Endodermal cell (in vitro differentiated cells): ENCODE results near the gene C16orf86. TPM values are rescaled to one million over a fixed set of nuclear protein-coding genes. Genes with fewer than 3 reads are reported as not detected.
A peak's percentile ranks its signal among the peaks of the same experiment; 100 is the strongest.

Experiments used
- DNase-seq: peaks from one replicate; pipeline ENCODE4 v3.0.0-alpha.2; 2017
- H3K27ac ChIP-seq: 2 replicates; pipeline ENCODE4 v1.5.1; 2013; ENCODE audit warnings: mild to moderate bottlenecking, low read depth, low read length, moderate library complexity
- H3K27me3 ChIP-seq: 2 replicates; pipeline ENCODE4 v1.6.1; 2013; ENCODE audit warnings: mild to moderate bottlenecking, low read length, moderate library complexity; ENCODE audit not compliant: insufficient read depth, control insufficient read depth, poor library complexity, severe bottlenecking
- H3K36me3 ChIP-seq: 2 replicates; pipeline ENCODE4 v1.7.0; 2013; ENCODE audit warnings: mild to moderate bottlenecking, low read length, moderate library complexity; ENCODE audit not compliant: control insufficient read depth, insufficient read depth
- H3K4me1 ChIP-seq: one replicate; pipeline ENCODE4 v1.7.0; 2013; ENCODE audit warnings: low read length; ENCODE audit not compliant: control insufficient read depth, insufficient read depth
- H3K4me3 ChIP-seq: 2 replicates; pipeline ENCODE4 v1.5.1; 2013; ENCODE audit warnings: mild to moderate bottlenecking, low read length, moderate library complexity
- H3K9ac ChIP-seq: 2 replicates; pipeline ENCODE4 v1.6.1; 2013; ENCODE audit warnings: mild to moderate bottlenecking, low read length, moderate library complexity; ENCODE audit not compliant: poor library complexity, severe bottlenecking; ENCODE audit errors: extremely low read depth
- H3K9me3 ChIP-seq: 2 replicates; pipeline ENCODE4 v1.6.1; 2013; ENCODE audit warnings: mild to moderate bottlenecking, low read length, moderate library complexity; ENCODE audit not compliant: control insufficient read depth
- H3K27ac Mint-ChIP-seq: 2 replicates; pipeline ENCODE4 v1.8.0; 2020; ENCODE audit warnings: mixed read lengths
- H3K27me3 Mint-ChIP-seq: 2 replicates; pipeline ENCODE4 v1.8.0; 2021; ENCODE audit warnings: mild to moderate bottlenecking, mixed read lengths; ENCODE audit not compliant: insufficient read depth
- H3K36me3 Mint-ChIP-seq: 2 replicates; pipeline ENCODE4 v1.8.0; 2020; ENCODE audit warnings: low read depth, mixed read lengths
- H3K4me1 Mint-ChIP-seq: 2 replicates; pipeline ENCODE4 v1.8.0; 2020; ENCODE audit warnings: mixed read lengths
- H3K4me3 Mint-ChIP-seq: 2 replicates; pipeline ENCODE4 v1.8.0; 2020; ENCODE audit warnings: mild to moderate bottlenecking, moderate library complexity, mixed read lengths
- H3K9me3 Mint-ChIP-seq: 2 replicates; pipeline ENCODE4 v1.8.0; 2020; ENCODE audit warnings: mild to moderate bottlenecking, mixed read lengths
- CTCF ChIP-seq: fragments of 200-600 bp; sonication (generic); conservative IDR thresholded peaks from 2 replicates; pipeline ENCODE4 v1.5.0; 2021; ENCODE audit warnings: antibody characterized with exemption, mild to moderate bottlenecking
- WGBS, 2 experiments: methylation state at CpG; one replicate each; pipeline versions ENCODE4 v1.1.5 to v1.1.7; 2013; ENCODE audit warnings: missing lambda C conversion rate in 2 of 2, mixed read lengths in 1 of 2; ENCODE audit not compliant: insufficient coverage in 1 of 2, insufficient read length in 1 of 2; 5-methylcytosine and 5-hydroxymethylcytosine counted together
- total RNA-seq, 2 donors: library from RNA; stranded (reverse); fragmentation: NEBNext Ultra II Directional in 1 of 2; extraction: Animal tissue kit (Norgen Biotek cat#: 25700) in 1 of 2; gene quantifications; 2 replicates in 1 of 2; 3 replicates in 1 of 2; pipeline ENCODE4 v1.2.1, GENCODE V29; 2021

The C16orf86 gene
- total RNA-seq, 2 donors from 2014 or later: 3.6 to 4.7 TPM

GRCh38 chr16:67661101-67661761, 5.4 kb upstream of the C16orf86 start:
- no peak for TF ChIP-seq CTCF
- Mint-ChIP-seq H3K27ac (peak overlapping the region; percentile 94), H3K27me3 (peaks cover 6% of the 10 kb centered on the region), H3K4me3 (peak overlapping the region; percentile 81), H3K36me3 (peaks cover 13% of the 10 kb centered on the region), H3K4me1 (peaks cover 7% of the 10 kb centered on the region), H3K9me3 (no peaks in the 10 kb centered on the region)
- Histone ChIP-seq H3K27me3 (no peaks in the 10 kb centered on the region), H3K4me3 (peak overlapping the region; percentile 71), H3K27ac (peak overlapping the region; percentile 83), H3K9ac (no peak overlapping the region), H3K9me3 (no peaks in the 10 kb centered on the region), H3K36me3 (peaks cover 19% of the 10 kb centered on the region), H3K4me1 (peaks cover 8% of the 10 kb centered on the region)
- peak; percentile 89 for DNase-seq
- 2 to 12% methylated on average over 22 to 39 of the region's 39 CpGs for WGBS, 2 experiments

- Histone ChIP-seq H3K9me3 (no peaks in the 10 kb centered on the region), H3K27me3 (no peaks in the 10 kb centered on the region), H3K4me3 (no peak overlapping the region), H3K9ac (no peak overlapping the region), H3K27ac (no peak overlapping the region), H3K36me3 (peaks cover 19% of the 10 kb centered on the region), H3K4me1 (peaks cover 8% of the 10 kb centered on the region)
- peaks cover 13% of the 10 kb centered on the region for H3K36me3 Mint-ChIP-seq
- H3K4me1 Mint-ChIP-seq: peaks cover 8% of the 10 kb centered on the region
- no peak for DNase-seq
- WGBS, 2 experiments: 93 to 94% methylated on average over 26 to 34 of the region's 34 CpGs
- no peak overlapping the region for H3K27ac Mint-ChIP-seq
- H3K9me3 Mint-ChIP-seq: no peaks in the 10 kb centered on the region
- peaks cover 6% of the 10 kb centered on the region for H3K27me3 Mint-ChIP-seq
- no peak overlapping the region for H3K4me3 Mint-ChIP-seq
- no peak for TF ChIP-seq CTCF
Measured at GRCh38 chr16:67661886-67662652, 4.5 kb upstream of the C16orf86 start.

GRCh38 chr16:67662653-67663010, 4.0 kb upstream of the C16orf86 start:
- Histone ChIP-seq H3K27ac (no peak overlapping the region), H3K9ac (no peak overlapping the region), H3K9me3 (no peaks in the 10 kb centered on the region), H3K4me3 (no peak overlapping the region), H3K4me1 (peaks cover 8% of the 10 kb centered on the region), H3K27me3 (no peaks in the 10 kb centered on the region), H3K36me3 (peaks cover 19% of the 10 kb centered on the region)
- H3K27me3 Mint-ChIP-seq: peaks cover 6% of the 10 kb centered on the region
- no peak for DNase-seq
- peaks cover 9% of the 10 kb centered on the region for H3K4me1 Mint-ChIP-seq
- H3K36me3 Mint-ChIP-seq: peaks cover 13% of the 10 kb centered on the region
- no peak overlapping the region for H3K4me3 Mint-ChIP-seq
- no peak overlapping the region for H3K27ac Mint-ChIP-seq
- TF ChIP-seq CTCF: no peak
- no peaks in the 10 kb centered on the region for H3K9me3 Mint-ChIP-seq
